GM12878 (cell line): ENCODE results near the gene IFRD2. TPM values are rescaled to one million over a fixed set of nuclear protein-coding genes. Genes with fewer than 3 reads are reported as not detected.

Experiments used
- ATAC-seq: fragments of 200-7000 bp; cut with Tn5 transposase; 3 replicates; pipeline ENCODE4 v1.9.1; 2020; ENCODE audit warnings: mild to moderate bottlenecking, moderate library complexity
- BruUV-seq: library from RNA; stranded (reverse); fragments of 400-500 nt; replicated peaks from 2 replicates; lab custom pipeline; 2021; lab: Mats Ljungman, UMichigan
- CTCF ChIA-PET: fragments of 300-600 bp; sonication (Branson Sonifier 250); formaldehyde crosslinking; extraction: SDS; loops from one replicate; lab custom pipeline; 2021; ENCODE audit warnings: inconsistent platforms; lab: Yijun Ruan, JAX
- POLR2A ChIA-PET: fragments of 350-600 bp; formaldehyde crosslinking; extraction: SDS; loops from one replicate; lab custom pipeline; 2021; ENCODE audit warnings: inconsistent platforms; lab: Charles Lee
- RAD21 ChIA-PET: fragments of 300-600 bp; sonication (Branson Sonifier 250); formaldehyde crosslinking; loops from one replicate; lab custom pipeline; 2023; ENCODE audit warnings: antibody characterized with exemption; ENCODE audit not compliant: unreplicated experiment; lab: Charles Lee
- SMC1A ChIA-PET: fragments of 300-600 bp; sonication (Branson Sonifier 250); formaldehyde crosslinking; loops from one replicate; lab custom pipeline; 2023; ENCODE audit not compliant: unreplicated experiment, uncharacterized antibody; lab: Charles Lee
- DNase-seq: peaks from one replicate; pipeline ENCODE4 v3.0.0-alpha.2; 2011; ENCODE audit warnings: low read depth, low spot score
- FAIRE-seq: peaks from 3 replicates; lab custom pipeline; 2011; peaks lifted over from hg19 to GRCh38; lab: Jason Lieb, UNC
- H2AFZ ChIP-seq: 2 replicates; pipeline ENCODE4 v1.6.0; 2011; ENCODE audit warnings: low read depth, low read length, control low read depth; ENCODE audit not compliant: control insufficient read depth
- H3K27ac ChIP-seq: 2 replicates; pipeline ENCODE4 v1.5.1; 2011; ENCODE audit warnings: control low read depth; ENCODE audit not compliant: control insufficient read depth, insufficient read depth
- H3K27me3 ChIP-seq, 2 experiments: replicated peaks in 1 of 2; 2 replicates each; pipeline versions ENCODE4 v1.6.0 to v1.6.1; 2011; ENCODE audit warnings: low read length in 1 of 2; ENCODE audit not compliant: control insufficient read depth in 2 of 2, insufficient read depth in 2 of 2
- H3K36me3 ChIP-seq, 2 experiments: 2 replicates each; pipeline ENCODE4 v1.5.1; 2011; ENCODE audit warnings: low read length in 1 of 2; ENCODE audit not compliant: control insufficient read depth in 2 of 2, insufficient read depth in 2 of 2
- H3K4me1 ChIP-seq: 2 replicates; pipeline ENCODE4 v1.6.1; 2011; ENCODE audit warnings: mild to moderate bottlenecking, low read length, moderate library complexity, mixed read lengths; ENCODE audit not compliant: control insufficient read depth, insufficient read depth
- H3K4me2 ChIP-seq: 2 replicates; pipeline ENCODE4 v1.6.0; 2011; ENCODE audit warnings: control low read depth; ENCODE audit not compliant: control insufficient read depth, insufficient read depth
- H3K4me3 ChIP-seq: fragments of 200-600 bp; sonication (generic); 2 replicates; pipeline ENCODE4 v1.5.1; 2016
- H3K79me2 ChIP-seq: 2 replicates; pipeline ENCODE4 v1.6.0; 2011; ENCODE audit warnings: low read length; ENCODE audit not compliant: control insufficient read depth, insufficient read depth
- H3K9ac ChIP-seq: 2 replicates; pipeline ENCODE4 v1.8.0; 2011; ENCODE audit warnings: low read length, control low read depth, mixed read lengths; ENCODE audit not compliant: control insufficient read depth, insufficient read depth
- H3K9me3 ChIP-seq: replicated peaks from 3 replicates; pipeline ENCODE4 v1.5.1; 2011; ENCODE audit warnings: mild to moderate bottlenecking, low read length; ENCODE audit not compliant: control insufficient read depth, insufficient read depth
- H4K20me1 ChIP-seq: 2 replicates; pipeline ENCODE4 v1.6.0; 2011; ENCODE audit not compliant: control insufficient read depth, insufficient read depth
- BCLAF1 ChIP-seq: fragments of 450-650 bp; IDR thresholded peaks from 2 replicates; pipeline ENCODE4 v1.6.1; 2017; ENCODE audit warnings: antibody characterized with exemption, mild to moderate bottlenecking, moderate library complexity
- CREB1 ChIP-seq: IDR thresholded peaks from 2 replicates; pipeline ENCODE4 v1.6.1; 2012; ENCODE audit warnings: low read depth, mild to moderate bottlenecking, inconsistent platforms
- IKZF1 ChIP-seq: fragments of 450-650 bp; conservative IDR thresholded peaks from 2 replicates; pipeline ENCODE4 v1.6.1; 2017; ENCODE audit warnings: antibody characterized with exemption, mild to moderate bottlenecking
- JUND ChIP-seq: IDR thresholded peaks from 2 replicates; pipeline ENCODE4 v1.6.1; 2012; ENCODE audit warnings: low read depth, mild to moderate bottlenecking, low read length, improper control_type of control experiment, moderate library complexity
- MEF2B ChIP-seq: fragments of 450-650 bp; IDR thresholded peaks from 2 replicates; pipeline ENCODE4 v1.6.1; 2018; ENCODE audit warnings: mild to moderate bottlenecking, moderate library complexity; ENCODE audit not compliant: partially characterized antibody, poor library complexity, severe bottlenecking
- NFIC ChIP-seq: IDR thresholded peaks from 2 replicates; pipeline ENCODE4 v1.6.1; 2012; ENCODE audit warnings: low read depth, mild to moderate bottlenecking, inconsistent platforms, low read length, moderate library complexity
- NKRF ChIP-seq: fragments of 450-650 bp; conservative IDR thresholded peaks from 2 replicates; pipeline ENCODE4 v1.6.1; 2017; ENCODE audit warnings: mild to moderate bottlenecking, moderate library complexity
- PAX5 ChIP-seq: IDR thresholded peaks from 2 replicates; pipeline ENCODE4 v1.6.1; 2011; ENCODE audit warnings: low read depth, low read length, borderline replicate concordance
- RCOR1 ChIP-seq: conservative IDR thresholded peaks from 2 replicates; pipeline ENCODE4 v1.6.1; 2012; ENCODE audit warnings: low read depth, low read length, improper control_type of control experiment
- SRF ChIP-seq, 2 experiments: IDR thresholded peaks; 2 replicates each; pipeline ENCODE4 v1.6.1; 2011; ENCODE audit warnings: low read depth in 2 of 2, low read length in 2 of 2, mild to moderate bottlenecking in 1 of 2, moderate library complexity in 1 of 2
- SUPT20H ChIP-seq: IDR thresholded peaks from 2 replicates; pipeline ENCODE4 v1.6.1; 2011; ENCODE audit warnings: low read depth, mild to moderate bottlenecking, low read length, moderate library complexity, borderline replicate concordance; ENCODE audit not compliant: control insufficient read depth
- ZNF24 ChIP-seq: fragments of 450-650 bp; IDR thresholded peaks from 2 replicates; pipeline ENCODE4 v1.6.1; 2017; ENCODE audit warnings: antibody characterized with exemption, mild to moderate bottlenecking
- WGBS: methylation state at CpG from one replicate; pipeline ENCODE4 v1.1.6; 2016; ENCODE audit warnings: low lambda C conversion rate; ENCODE audit not compliant: insufficient replicate concordance, insufficient coverage; ENCODE audit errors: missing lambda C conversion rate; 5-methylcytosine and 5-hydroxymethylcytosine counted together
- in situ Hi-C: fragments of 300-500 bp; cut with MboI; formaldehyde crosslinking; loops from 9 replicates; pipeline ENCODE4 v1.14.3; 2018; ENCODE audit warnings: mixed read lengths
- intact Hi-C: fragments of 100-400 bp; cut with micrococcal nuclease; formaldehyde crosslinking; loops from one replicate; pipeline ENCODE4 v1.14.2; 2022; ENCODE audit not compliant: unreplicated experiment
- polyA plus RNA-seq, 11 experiments: library from polyadenylated mRNA; depleted of rRNA in 4 of 11; unstranded in 6 of 11; stranded (reverse) in 5 of 11; fragments of >200 nt; fragmentation: Nextera tagmentation in 4 of 11; fragmentation: Illumina TruSeq in 1 of 11; extraction: Ambion mirVana in 4 of 11; extraction: Trizol in 1 of 11; gene quantifications; 1 replicate in 1 of 11; 2 replicates in 10 of 11; pipeline versions ENCODE4 v1.2.1 to v1.2.3, GENCODE V29; 2011 to 2016; ENCODE audit warnings: inconsistent platforms in 2 of 11, missing spikeins in 2 of 11, low read depth in 1 of 11
- total RNA-seq, 4 experiments: library from RNA; depleted of rRNA in 3 of 4; stranded (reverse); fragments of >200 nt in 3 of 4; fragmentation: Illumina TruSeq in 1 of 4; extraction: Trizol in 1 of 4; gene quantifications; 2 replicates each; pipeline versions ENCODE4 v1.2.1 to v1.2.3, GENCODE V29; 2013 to 2021

The IFRD2 gene
- total and polyA plus RNA-seq, 10 of the 15 experiments (the other 5 are each of a cell fraction or from before 2014, with no cell fraction given) = 19.1 to 153 (median 80.3) TPM

- Histone ChIP-seq H2AFZ (no peak overlapping the region), H3K27ac (no peak overlapping the region), H4K20me1 (no peaks in the 10 kb centered on the region), H3K79me2 (no peaks in the 10 kb centered on the region), H3K27me3 (peaks cover 7 to 13% of the 10 kb centered on the region in 2 experiments; a peak in 3 of 4 replicates), H3K4me1 (peaks cover 6% of the 10 kb centered on the region), H3K4me3 (no peak overlapping the region), H3K9ac (no peak overlapping the region), H3K4me2 (no peak overlapping the region), H3K9me3 (no peaks in the 10 kb centered on the region), H3K36me3 (no peaks in the 10 kb centered on the region)
- CTCF ChIA-PET = interaction anchor here (1.0 to 3.1 kb wide), 11 partner anchors 11 to 151 kb away, joined by 3 to 24 read pairs (median 6); partner anchors contain the start of gene GNAT1
- no TSS peak for BruUV-seq
- in situ Hi-C loops = loop anchor here (5.0 kb wide), 2 partner anchors 74 to 149 kb away; no protein-coding TSS in a partner anchor
- POLR2A ChIA-PET = interaction anchor here (1.6 kb wide), 1 partner anchor 44 kb away, joined by 5 read pairs; no protein-coding TSS in a partner anchor
- no peak for FAIRE-seq
- 46% methylated on average over 10 of the region's 10 CpGs for WGBS
- ATAC-seq = no peak
- TF ChIP-seq NKRF (no peak), BCLAF1 (no peak), RCOR1 (no peak), NFIC (no peak), PAX5 (no peak), ZNF24 (no peak), SRF (IDR thresholded peaks at IDR 0.05; ENCODE audit: low read depth in 2 of 2, low read length in 2 of 2) (no peak), MEF2B (no peak), JUND (no peak), CREB1 (no peak), IKZF1 (no peak), SUPT20H (no peak)
- SMC1A ChIA-PET = interaction anchor here (0.6 to 1.7 kb wide), 6 partner anchors 18 to 79 kb away, joined by 3 to 6 read pairs (median 4); no protein-coding TSS in a partner anchor
- DNase-seq = no peak
- RAD21 ChIA-PET = interaction anchor here (1.1 to 3.5 kb wide), 4 partner anchors 20 to 44 kb away, joined by 3 to 23 read pairs (median 6); partner anchors contain the start of genes GNAI2 and IFRD2
- intact Hi-C loops = no loop called here
Measured at GRCh38 chr3:50271314-50271936, 20.8 kb downstream of the IFRD2 start.
